ENCODE data around the gene AKT2.

Gene AKT2

GRCh38 chr19:40294560-40294959, 9.4 kb upstream of the AKT2 start:
- no peak overlapping the region for H3K4me3 ChIP-seq (ENCODE audit: low read depth, low read length)
- H3K27me3 ChIP-seq (ENCODE audit: control insufficient read depth, insufficient read depth, low read length), result no peaks in the 10 kb centered on the region
- H3K9me3 ChIP-seq (ENCODE audit: control insufficient read depth, insufficient read depth, low read length), result no peaks in the 10 kb centered on the region
- peaks cover 2% of the 10 kb centered on the region for H3K4me1 ChIP-seq (ENCODE audit: control insufficient read depth, insufficient read depth, low read length)
- no peak overlapping the region for H3K9ac ChIP-seq (ENCODE audit: low read depth, low read length)
- no peaks in the 10 kb centered on the region for H3K36me3 ChIP-seq (ENCODE audit: control insufficient read depth, insufficient read depth, low read length)

GRCh38 chr19:40286971-40287421, 1.9 kb upstream of the AKT2 start:
- Histone ChIP-seq H3K9ac (ENCODE audit: low read depth, low read length) (no peak overlapping the region), H3K4me3 (ENCODE audit: low read depth, low read length) (no peak overlapping the region), H3K9me3 (ENCODE audit: control insufficient read depth, insufficient read depth, low read length) (no peaks in the 10 kb centered on the region), H3K4me1 (ENCODE audit: control insufficient read depth, insufficient read depth, low read length) (peaks cover 6% of the 10 kb centered on the region), H3K36me3 (ENCODE audit: control insufficient read depth, insufficient read depth, low read length) (no peaks in the 10 kb centered on the region), H3K27me3 (ENCODE audit: control insufficient read depth, insufficient read depth, low read length) (no peaks in the 10 kb centered on the region)

- H3K9ac ChIP-seq (ENCODE audit: low read depth, low read length), result peak overlapping the region; percentile 84
- peaks cover 6% of the 10 kb centered on the region for H3K4me1 ChIP-seq (ENCODE audit: control insufficient read depth, insufficient read depth, low read length)
- no peaks in the 10 kb centered on the region for H3K27me3 ChIP-seq (ENCODE audit: control insufficient read depth, insufficient read depth, low read length)
- H3K4me3 ChIP-seq (ENCODE audit: low read depth, low read length), result peak overlapping the region; percentile 82
- no peaks in the 10 kb centered on the region for H3K9me3 ChIP-seq (ENCODE audit: control insufficient read depth, insufficient read depth, low read length)
- H3K36me3 ChIP-seq (ENCODE audit: control insufficient read depth, insufficient read depth, low read length), result no peaks in the 10 kb centered on the region
Measured at GRCh38 chr19:40286235-40286970, 1.3 kb upstream of the AKT2 start.

- H3K9ac ChIP-seq (ENCODE audit: low read depth, low read length), result peak overlapping the region; percentile 84
- H3K4me3 ChIP-seq (ENCODE audit: low read depth, low read length), result peak overlapping the region; percentile 82
- H3K4me1 ChIP-seq (ENCODE audit: control insufficient read depth, insufficient read depth, low read length), result peaks cover 6% of the 10 kb centered on the region
- H3K36me3 ChIP-seq (ENCODE audit: control insufficient read depth, insufficient read depth, low read length), result no peaks in the 10 kb centered on the region
- no peaks in the 10 kb centered on the region for H3K9me3 ChIP-seq (ENCODE audit: control insufficient read depth, insufficient read depth, low read length)
- no peaks in the 10 kb centered on the region for H3K27me3 ChIP-seq (ENCODE audit: control insufficient read depth, insufficient read depth, low read length)
Measured at GRCh38 chr19:40285353-40286234, 449 bp upstream of the AKT2 start.

GRCh38 chr19:40284251-40284500, 969 bp downstream of the AKT2 start:
- Histone ChIP-seq H3K36me3 (ENCODE audit: control insufficient read depth, insufficient read depth, low read length) (no peaks in the 10 kb centered on the region), H3K27me3 (ENCODE audit: control insufficient read depth, insufficient read depth, low read length) (no peaks in the 10 kb centered on the region), H3K4me1 (ENCODE audit: control insufficient read depth, insufficient read depth, low read length) (peaks cover 9% of the 10 kb centered on the region), H3K9me3 (ENCODE audit: control insufficient read depth, insufficient read depth, low read length) (no peaks in the 10 kb centered on the region), H3K9ac (ENCODE audit: low read depth, low read length) (peak overlapping the region; percentile 98), H3K4me3 (ENCODE audit: low read depth, low read length) (peak overlapping the region; percentile 96)

GRCh38 chr19:40283414-40284250, 1.5 kb downstream of the AKT2 start:
- Histone ChIP-seq H3K36me3 (ENCODE audit: control insufficient read depth, insufficient read depth, low read length) (no peaks in the 10 kb centered on the region), H3K4me3 (ENCODE audit: low read depth, low read length) (peak overlapping the region; percentile 96), H3K27me3 (ENCODE audit: control insufficient read depth, insufficient read depth, low read length) (no peaks in the 10 kb centered on the region), H3K9ac (ENCODE audit: low read depth, low read length) (peak overlapping the region; percentile 98), H3K9me3 (ENCODE audit: control insufficient read depth, insufficient read depth, low read length) (no peaks in the 10 kb centered on the region), H3K4me1 (ENCODE audit: control insufficient read depth, insufficient read depth, low read length) (peaks cover 9% of the 10 kb centered on the region)

- H3K27me3 ChIP-seq (ENCODE audit: control insufficient read depth, insufficient read depth, low read length), result no peaks in the 10 kb centered on the region
- H3K4me1 ChIP-seq (ENCODE audit: control insufficient read depth, insufficient read depth, low read length), result peaks cover 9% of the 10 kb centered on the region
- H3K4me3 ChIP-seq (ENCODE audit: low read depth, low read length), result no peak overlapping the region
- peaks cover 3% of the 10 kb centered on the region for H3K36me3 ChIP-seq (ENCODE audit: control insufficient read depth, insufficient read depth, low read length)
- no peaks in the 10 kb centered on the region for H3K9me3 ChIP-seq (ENCODE audit: control insufficient read depth, insufficient read depth, low read length)
- no peak overlapping the region for H3K9ac ChIP-seq (ENCODE audit: low read depth, low read length)
Measured at GRCh38 chr19:40282920-40283319, 2.2 kb downstream of the AKT2 start.

GRCh38 chr19:40282209-40282580, 3.0 kb downstream of the AKT2 start:
- no peaks in the 10 kb centered on the region for H3K27me3 ChIP-seq (ENCODE audit: control insufficient read depth, insufficient read depth, low read length)
- peaks cover 9% of the 10 kb centered on the region for H3K4me1 ChIP-seq (ENCODE audit: control insufficient read depth, insufficient read depth, low read length)
- peaks cover 3% of the 10 kb centered on the region for H3K36me3 ChIP-seq (ENCODE audit: control insufficient read depth, insufficient read depth, low read length)
- H3K9me3 ChIP-seq (ENCODE audit: control insufficient read depth, insufficient read depth, low read length), result no peaks in the 10 kb centered on the region
- H3K9ac ChIP-seq (ENCODE audit: low read depth, low read length), result no peak overlapping the region
- H3K4me3 ChIP-seq (ENCODE audit: low read depth, low read length), result no peak overlapping the region

- H3K9me3 ChIP-seq (ENCODE audit: control insufficient read depth, insufficient read depth, low read length), result no peaks in the 10 kb centered on the region
- no peak overlapping the region for H3K4me3 ChIP-seq (ENCODE audit: low read depth, low read length)
- no peak overlapping the region for H3K9ac ChIP-seq (ENCODE audit: low read depth, low read length)
- peaks cover 9% of the 10 kb centered on the region for H3K4me1 ChIP-seq (ENCODE audit: control insufficient read depth, insufficient read depth, low read length)
- no peaks in the 10 kb centered on the region for H3K27me3 ChIP-seq (ENCODE audit: control insufficient read depth, insufficient read depth, low read length)
- peaks cover 3% of the 10 kb centered on the region for H3K36me3 ChIP-seq (ENCODE audit: control insufficient read depth, insufficient read depth, low read length)
Measured at GRCh38 chr19:40281381-40282208, 3.5 kb downstream of the AKT2 start.

- peaks cover 7% of the 10 kb centered on the region for H3K4me1 ChIP-seq (ENCODE audit: control insufficient read depth, insufficient read depth, low read length)
- H3K9ac ChIP-seq (ENCODE audit: low read depth, low read length), result no peak overlapping the region
- no peaks in the 10 kb centered on the region for H3K27me3 ChIP-seq (ENCODE audit: control insufficient read depth, insufficient read depth, low read length)
- H3K36me3 ChIP-seq (ENCODE audit: control insufficient read depth, insufficient read depth, low read length), result peaks cover 3% of the 10 kb centered on the region
- no peak overlapping the region for H3K4me3 ChIP-seq (ENCODE audit: low read depth, low read length)
- no peaks in the 10 kb centered on the region for H3K9me3 ChIP-seq (ENCODE audit: control insufficient read depth, insufficient read depth, low read length)
Measured at GRCh38 chr19:40280608-40281221, 4.4 kb downstream of the AKT2 start.
